B cell (primary cell): Measurements from ENCODE around the gene PAK3. TPM values are rescaled to one million over a fixed set of nuclear protein-coding genes. Genes with fewer than 3 reads are reported as not detected.

Source experiments
- ATAC-seq: fragments of 200-7000 bp; cut with Tn5 transposase; one replicate; pipeline ENCODE4 v1.10.0; 2021; ENCODE audit warnings: low read depth, mild to moderate bottlenecking, moderate number of reproducible peaks, moderate library complexity
- CTCF ChIA-PET: fragments of 350-600 bp; sonication (Branson Sonifier 250); formaldehyde crosslinking; loops from one replicate; lab custom pipeline; 2021; ENCODE audit warnings: antibody characterized with exemption, inconsistent platforms; lab: Charles Lee
- POLR2A ChIA-PET: fragments of 350-600 bp; sonication (Branson Sonifier 250); formaldehyde crosslinking; loops from one replicate; lab custom pipeline; 2021; ENCODE audit warnings: antibody characterized with exemption; lab: Charles Lee
- DNase-seq: peaks from one replicate; pipeline ENCODE4 v3.0.0; 2013
- H2AFZ ChIP-seq: 2 replicates; pipeline ENCODE4 v1.6.1; 2012; ENCODE audit warnings: mild to moderate bottlenecking, low read depth, low read length; ENCODE audit not compliant: insufficient read depth, poor library complexity, severe bottlenecking
- H3K27ac ChIP-seq, 2 donors: 1 replicate in 1 of 2; 2 replicates in 1 of 2; pipeline ENCODE4 v1.5.1; 2012 to 2013; ENCODE audit warnings: low read length in 2 of 2, mild to moderate bottlenecking in 2 of 2, moderate library complexity in 1 of 2
- H3K27me3 ChIP-seq, 4 experiments: fragments of 200-600 bp in 1 of 4; sonication (generic) in 1 of 4; replicated peaks in 1 of 4; 1 replicate in 2 of 4; 2 replicates in 2 of 4; pipeline versions ENCODE4 v1.6.1 to v1.7.0; 2013 to 2016; ENCODE audit warnings: low read length in 3 of 4, mild to moderate bottlenecking in 2 of 4, mixed read lengths in 1 of 4, moderate library complexity in 1 of 4; ENCODE audit not compliant: insufficient read depth in 4 of 4, control insufficient read depth in 3 of 4; ENCODE audit errors: control extremely low read depth in 1 of 4
- H3K36me3 ChIP-seq, 2 experiments: replicated peaks in 1 of 2; 1 replicate in 1 of 2; 2 replicates in 1 of 2; pipeline versions ENCODE4 v1.6.1 to v1.7.1; 2013; ENCODE audit warnings: low read length in 1 of 2; ENCODE audit not compliant: insufficient read depth in 2 of 2, control insufficient read depth in 1 of 2; ENCODE audit errors: control extremely low read depth in 1 of 2, extremely low read depth in 1 of 2
- H3K4me1 ChIP-seq, 2 donors: fragments of 200-600 bp in 1 of 2; sonication (generic) in 1 of 2; 1 replicate in 1 of 2; 2 replicates in 1 of 2; pipeline versions ENCODE4 v1.5.1 to v1.6.1; 2013 to 2017; ENCODE audit warnings: low read length in 2 of 2; ENCODE audit not compliant: control insufficient read depth in 2 of 2, insufficient read depth in 2 of 2
- H3K4me2 ChIP-seq: replicated peaks from 2 replicates; pipeline ENCODE3; 2012; ENCODE audit warnings: mild to moderate bottlenecking, low read depth, low read length; ENCODE audit not compliant: poor library complexity, severe bottlenecking
- H3K4me3 ChIP-seq, 5 experiments: fragments of 200-600 bp in 1 of 5; sonication (generic) in 1 of 5; 1 replicate in 3 of 5; 2 replicates in 2 of 5; pipeline versions ENCODE4 v1.5.1 to v1.7.0; 2011 to 2016; ENCODE audit warnings: low read length in 4 of 5, mild to moderate bottlenecking in 4 of 5, low read depth in 2 of 5, control low read depth in 1 of 5, moderate library complexity in 1 of 5; ENCODE audit not compliant: insufficient read depth in 1 of 5; ENCODE audit errors: control extremely low read depth in 1 of 5, extremely low read depth in 1 of 5
- H3K79me2 ChIP-seq: fragments of 200-600 bp; sonication (generic); one replicate; pipeline ENCODE4 v1.6.0; 2016; ENCODE audit warnings: low read length; ENCODE audit not compliant: control insufficient read depth, insufficient read depth
- H3K9ac ChIP-seq: fragments of 200-600 bp; sonication (generic); 2 replicates; pipeline ENCODE4 v1.6.1; 2017; ENCODE audit warnings: mild to moderate bottlenecking, low read length, moderate library complexity
- H3K9me3 ChIP-seq, 3 donors: one replicate each; pipeline versions ENCODE4 v1.6.1 to v1.7.1; 2013; ENCODE audit warnings: low read length in 2 of 3; ENCODE audit not compliant: control insufficient read depth in 2 of 3, insufficient read depth in 1 of 3; ENCODE audit errors: control extremely low read depth in 1 of 3
- H4K20me1 ChIP-seq: 2 replicates; pipeline ENCODE4 v1.6.0; 2012; ENCODE audit warnings: mild to moderate bottlenecking, low read length; ENCODE audit not compliant: insufficient read depth, control insufficient read depth, poor library complexity, severe bottlenecking
- H3K27ac Mint-ChIP-seq: one replicate; pipeline ENCODE4 v1.8.0; 2021; ENCODE audit warnings: mixed read lengths
- H3K27me3 Mint-ChIP-seq: one replicate; pipeline ENCODE4 v1.8.0; 2021; ENCODE audit warnings: mixed read lengths
- H3K4me1 Mint-ChIP-seq: one replicate; pipeline ENCODE4 v1.8.0; 2021; ENCODE audit warnings: mixed read lengths
- H3K4me3 Mint-ChIP-seq: one replicate; pipeline ENCODE4 v1.8.0; 2021; ENCODE audit warnings: mixed read lengths
- H3K9me3 Mint-ChIP-seq: one replicate; pipeline ENCODE4 v1.8.0; 2022; ENCODE audit warnings: mixed read lengths; ENCODE audit not compliant: insufficient read depth
- CTCF ChIP-seq: fragments of 200-600 bp; IDR thresholded peaks from one replicate; pipeline ENCODE4 v1.8.0; 2022; ENCODE audit warnings: antibody characterized with exemption, mild to moderate bottlenecking
- EZH2 ChIP-seq: IDR thresholded peaks from 2 replicates; pipeline ENCODE4 v1.6.1; 2012; ENCODE audit warnings: borderline replicate concordance, low read depth, mild to moderate bottlenecking, moderate library complexity, low read length; ENCODE audit not compliant: insufficient read depth, poor library complexity, severe bottlenecking
- WGBS: methylation state at CpG from one replicate; pipeline ENCODE4 v1.1.5; 2013; ENCODE audit warnings: missing lambda C conversion rate; ENCODE audit not compliant: insufficient coverage; 5-methylcytosine and 5-hydroxymethylcytosine counted together
- intact Hi-C: fragments of 100-400 bp; cut with micrococcal nuclease; formaldehyde crosslinking; loops from one replicate; pipeline ENCODE4 v1.10.0; 2022
- polyA plus RNA-seq: library from polyadenylated mRNA; depleted of rRNA; stranded (reverse); fragments of >200 nt; gene quantifications from 2 replicates; pipeline ENCODE4 v1.2.3, GENCODE V29; 2012
- total RNA-seq, 2 donors: library from RNA; stranded (reverse); fragments of 120-200 nt in 1 of 2; gene quantifications; 1 replicate in 1 of 2; 2 replicates in 1 of 2; pipeline versions ENCODE4 v1.2.3 to v1.2.4, GENCODE V29; 2013 to 2022

The PAK3 gene
- total and polyA plus RNA-seq, 2 donors (not counting 1 experiment from before 2014, with no cell fraction given): 0.17 TPM; not detected in 1

GRCh38 chrX:111083081-111083480, 12.9 kb upstream of the PAK3 start:
- Histone ChIP-seq H3K9me3 (no peaks in the 10 kb centered on the region), H3K4me1 (no peaks in the 10 kb centered on the region), H3K27me3 (peaks cover 0 to 1% (median 0%) of the 10 kb centered on the region in 4 experiments), H3K27ac (no peak overlapping the region), H2AFZ (no peak overlapping the region), H3K36me3 (no peaks in the 10 kb centered on the region), H4K20me1 (no peaks in the 10 kb centered on the region), H3K79me2 (no peaks in the 10 kb centered on the region), H3K4me3 (no peak overlapping the region), H3K9ac (no peak overlapping the region), H3K4me2 (no peak overlapping the region)
- TF ChIP-seq CTCF (no peak), EZH2 (no peak)
- no CpG with 5 or more reads among the region's 1 CpG for WGBS
- H3K4me3 Mint-ChIP-seq: no peak overlapping the region
- DNase-seq (no peak), ATAC-seq (no peak)
- H3K9me3 Mint-ChIP-seq: no peaks in the 10 kb centered on the region
- ChIA-PET CTCF (no interaction called here), POLR2A (no interaction called here)
- intact Hi-C loops: no loop called here
- no peaks in the 10 kb centered on the region for H3K4me1 Mint-ChIP-seq
- H3K27ac Mint-ChIP-seq: no peak overlapping the region
- H3K27me3 Mint-ChIP-seq: no peaks in the 10 kb centered on the region

GRCh38 chrX:111086591-111087006, 9.4 kb upstream of the PAK3 start:
- no peaks in the 10 kb centered on the region for H4K20me1 ChIP-seq
- TF ChIP-seq EZH2 (no peak), CTCF (no peak)
- no peak overlapping the region for H2AFZ ChIP-seq
- no peak for DNase-seq
- ATAC-seq: no peak
- no CpG with 5 or more reads among the region's 6 CpGs for WGBS
- H3K4me1 Mint-ChIP-seq: no peaks in the 10 kb centered on the region
- H3K79me2 ChIP-seq: no peaks in the 10 kb centered on the region
- H3K36me3 ChIP-seq: no peaks in the 10 kb centered on the region
- H3K4me2 ChIP-seq: no peak overlapping the region
- H3K4me1 ChIP-seq: no peaks in the 10 kb centered on the region
- no peak overlapping the region for H3K4me3 Mint-ChIP-seq
- ChIA-PET CTCF (no interaction called here), POLR2A (no interaction called here)
- H3K27ac Mint-ChIP-seq: no peak overlapping the region
- no peaks in the 10 kb centered on the region for H3K9me3 ChIP-seq
- H3K27me3 ChIP-seq: peaks cover 0 to 3% (median 0%) of the 10 kb centered on the region in 4 experiments
- intact Hi-C loops: no loop called here
- no peak overlapping the region for H3K4me3 ChIP-seq
- H3K9ac ChIP-seq: no peak overlapping the region
- H3K27me3 Mint-ChIP-seq: peaks cover 4% of the 10 kb centered on the region
- H3K9me3 Mint-ChIP-seq: no peaks in the 10 kb centered on the region
- H3K27ac ChIP-seq: no peak overlapping the region
